OCI-LY7 (cell line): ENCODE measurements around the gene SMYD1. TPM values are rescaled to one million over a fixed set of nuclear protein-coding genes. Genes with fewer than 3 reads are reported as not detected.

ENCODE experiments used
- BruUV-seq: library from RNA; stranded (reverse); fragments of 400-500 nt; replicated peaks from 2 replicates; lab custom pipeline; 2021; lab: Mats Ljungman, UMichigan
- CTCF ChIA-PET: fragments of 300-600 bp; sonication (Branson Sonifier 250); formaldehyde crosslinking; loops from one replicate; lab custom pipeline; 2022; ENCODE audit warnings: antibody characterized with exemption; ENCODE audit not compliant: unreplicated experiment; lab: Charles Lee
- POLR2A ChIA-PET: fragments of 300-600 bp; sonication (Branson Sonifier 250); formaldehyde crosslinking; loops from one replicate; lab custom pipeline; 2022; ENCODE audit warnings: antibody characterized with exemption; lab: Charles Lee
- DNase-seq: peaks from one replicate; pipeline ENCODE4 v3.0.0-alpha.2; 2015; ENCODE audit warnings: low spot score
- H2AFZ ChIP-seq: fragments of 200-600 bp; sonication (generic), shearing (Covaris generic); 2 replicates; pipeline ENCODE4 v1.6.1; 2014; ENCODE audit warnings: mild to moderate bottlenecking, antibody characterized with exemption, low read length, moderate library complexity
- H3K27ac ChIP-seq: fragments of 200-600 bp; sonication (generic); 2 replicates; pipeline ENCODE4 v1.5.1; 2014; ENCODE audit warnings: mixed run types, low read depth, mild to moderate bottlenecking, moderate library complexity, low read length, inconsistent platforms; ENCODE audit not compliant: poor library complexity, severe bottlenecking
- H3K36me3 ChIP-seq: fragments of 200-600 bp; sonication (generic); 2 replicates; pipeline ENCODE4 v1.6.1; 2014; ENCODE audit warnings: mild to moderate bottlenecking, antibody characterized with exemption, low read length, moderate library complexity, mixed read lengths; ENCODE audit not compliant: insufficient read depth
- H3K4me1 ChIP-seq: fragments of 200-600 bp; sonication (generic); 2 replicates; pipeline ENCODE4 v1.5.1; 2014; ENCODE audit warnings: mild to moderate bottlenecking, low read length; ENCODE audit not compliant: insufficient read depth, poor library complexity, severe bottlenecking
- H3K4me2 ChIP-seq: fragments of 200-600 bp; sonication (generic); 2 replicates; pipeline ENCODE4 v1.6.1; 2014; ENCODE audit warnings: mild to moderate bottlenecking, low read length
- H3K4me3 ChIP-seq: fragments of 200-600 bp; sonication (generic); 2 replicates; pipeline ENCODE4 v1.5.1; 2014; ENCODE audit warnings: mild to moderate bottlenecking, low read depth, low read length; ENCODE audit not compliant: poor library complexity, severe bottlenecking
- H3K79me2 ChIP-seq: fragments of 200-600 bp; sonication (generic); 2 replicates; pipeline ENCODE4 v1.6.1; 2016; ENCODE audit warnings: low read depth, mild to moderate bottlenecking, low read length, moderate library complexity, mixed read lengths; ENCODE audit not compliant: insufficient read depth
- H3K9me2 ChIP-seq: fragments of 200-600 bp; sonication (generic); 2 replicates; pipeline ENCODE4 v1.6.1; 2016; ENCODE audit warnings: mild to moderate bottlenecking, low read length, mixed read lengths; ENCODE audit not compliant: insufficient read depth
- H3K9me3 ChIP-seq: fragments of 200-600 bp; sonication (generic); 2 replicates; pipeline ENCODE4 v1.6.1; 2014; ENCODE audit warnings: mild to moderate bottlenecking, mixed run types, low read length, mixed read lengths
- H4K20me1 ChIP-seq: fragments of 200-600 bp; sonication (generic); 2 replicates; pipeline ENCODE4 v1.6.1; 2014; ENCODE audit warnings: mild to moderate bottlenecking, antibody characterized with exemption, low read length, moderate library complexity, mixed read lengths; ENCODE audit not compliant: insufficient read depth
- CTCF ChIP-seq: fragments of 200-600 bp; sonication (generic); conservative IDR thresholded peaks from 2 replicates; pipeline ENCODE4 v1.5.1; 2014; ENCODE audit warnings: mild to moderate bottlenecking, antibody characterized with exemption, low read length, moderate library complexity, mixed read lengths
- EZH2phosphoT487 ChIP-seq: fragments of 200-600 bp; sonication (generic); IDR thresholded peaks from 2 replicates; pipeline ENCODE4 v1.6.1; 2018; ENCODE audit warnings: low read depth, borderline replicate concordance, mild to moderate bottlenecking, mixed run types, antibody characterized with exemption, low read length, moderate library complexity, mixed read lengths
- intact Hi-C: fragments of 100-400 bp; cut with micrococcal nuclease; formaldehyde crosslinking; loops from one replicate; pipeline ENCODE4 v1.10.0; 2022; ENCODE audit not compliant: unreplicated experiment
- total RNA-seq, 2 experiments: library from RNA; depleted of rRNA in 1 of 2; stranded (reverse); fragments of >200 nt in 1 of 2; shearing (Covaris generic) in 1 of 2; gene quantifications; 2 replicates each; pipeline ENCODE4 v1.2.3, GENCODE V29; 2014 to 2022

SMYD1 gene
- total RNA-seq, 2 experiments from 2014 or later: not detected

GRCh38 chr2:88123164-88123974 is 55.7 kb downstream of the SMYD1 start:
- Histone ChIP-seq H3K4me2 (no peak overlapping the region), H3K4me3 (no peak overlapping the region), H3K4me1 (no peaks in the 10 kb centered on the region), H3K79me2 (no peaks in the 10 kb centered on the region), H3K9me3 (no peaks in the 10 kb centered on the region), H4K20me1 (no peaks in the 10 kb centered on the region), H2AFZ (no peak overlapping the region), H3K36me3 (no peaks in the 10 kb centered on the region), H3K9me2 (no peaks in the 10 kb centered on the region), H3K27ac (no peak overlapping the region)
- intact Hi-C loops: no loop called here
- TF ChIP-seq EZH2phosphoT487: no peak
- no peak for TF ChIP-seq CTCF
- BruUV-seq: no TSS peak
- ChIA-PET POLR2A (no interaction called here), CTCF (no interaction called here)
- DNase-seq: no peak

- POLR2A ChIA-PET: no interaction called here
- Histone ChIP-seq H3K4me2 (no peak overlapping the region), H3K36me3 (no peaks in the 10 kb centered on the region), H3K4me3 (no peak overlapping the region), H3K9me3 (no peaks in the 10 kb centered on the region), H3K4me1 (no peaks in the 10 kb centered on the region), H3K9me2 (no peaks in the 10 kb centered on the region), H3K27ac (no peak overlapping the region), H2AFZ (no peak overlapping the region), H4K20me1 (no peaks in the 10 kb centered on the region), H3K79me2 (no peaks in the 10 kb centered on the region)
- no peak for DNase-seq
- intact Hi-C loops: no loop called here
- no peak for TF ChIP-seq CTCF
- no peak for TF ChIP-seq EZH2phosphoT487
- CTCF ChIA-PET: no interaction called here
- BruUV-seq: no TSS peak
Measured at GRCh38 chr2:88123975-88124917, 56.6 kb downstream of the SMYD1 start.
